HepG2 (cell line): Measurements from ENCODE around the gene COA3. TPM values are rescaled to one million over a fixed set of nuclear protein-coding genes. Genes with fewer than 3 reads are reported as not detected.

ENCODE experiments used
- DNMT3B ChIP-seq: conservative IDR thresholded peaks from 2 replicates; pipeline ENCODE4 v1.6.1; 2016; ENCODE audit warnings: missing biosample characterization, control low read depth
- DRAP1 ChIP-seq: IDR thresholded peaks from 2 replicates; pipeline ENCODE4 v1.6.1; 2016; ENCODE audit warnings: missing genetic modification reagents, missing compliant biosample characterization
- GTF3A ChIP-seq: sonication (generic); formaldehyde crosslinking; conservative IDR thresholded peaks from 2 replicates; pipeline ENCODE4 v1.4.0; 2020; ENCODE audit warnings: mild to moderate bottlenecking, missing genetic modification reagents
- KDM3A ChIP-seq: IDR thresholded peaks from 2 replicates; pipeline ENCODE4 v1.6.1; 2018; ENCODE audit warnings: low read depth, missing compliant biosample characterization
- KDM4B ChIP-seq: sonication (generic); formaldehyde crosslinking; IDR thresholded peaks from 2 replicates; pipeline ENCODE4 v1.4.0; 2020; ENCODE audit warnings: missing genetic modification reagents
- KDM5A ChIP-seq: fragments of 200-600 bp; sonication (generic); IDR thresholded peaks from 2 replicates; pipeline ENCODE4 v1.7.0; 2018; ENCODE audit warnings: antibody characterized with exemption, mild to moderate bottlenecking, low read length, borderline replicate concordance
- MAFG ChIP-seq: sonication (generic); formaldehyde crosslinking; IDR thresholded peaks from 2 replicates; pipeline ENCODE4 v1.5.1; 2020; ENCODE audit warnings: mild to moderate bottlenecking, missing genetic modification reagents
- MYNN ChIP-seq: sonication (generic); formaldehyde crosslinking; IDR thresholded peaks from 2 replicates; pipeline ENCODE4 v1.4.0; 2020; ENCODE audit warnings: mild to moderate bottlenecking, low read depth, missing genetic modification reagents
- NAIF1 ChIP-seq: sonication (generic); formaldehyde crosslinking; IDR thresholded peaks from 2 replicates; pipeline ENCODE4 v1.5.0; 2020; ENCODE audit warnings: mild to moderate bottlenecking, missing genetic modification reagents, borderline replicate concordance
- POLR2A ChIP-seq, 2 experiments: IDR thresholded peaks; 2 replicates each; pipeline ENCODE4 v1.6.1; 2011; ENCODE audit warnings: low read depth in 2 of 2, low read length in 2 of 2, mild to moderate bottlenecking in 1 of 2, moderate library complexity in 1 of 2; ENCODE audit not compliant: insufficient read depth in 1 of 2
- PRDM15 ChIP-seq: sonication (generic); formaldehyde crosslinking; IDR thresholded peaks from 2 replicates; pipeline ENCODE4 v1.4.0; 2020; ENCODE audit warnings: missing genetic modification reagents
- RFX1 ChIP-seq: fragments of 450-650 bp; IDR thresholded peaks from 2 replicates; pipeline ENCODE4 v1.6.1; 2017
- SMARCC2 ChIP-seq: fragments of 450-650 bp; IDR thresholded peaks from 2 replicates; pipeline ENCODE4 v1.6.1; 2017; ENCODE audit warnings: antibody characterized with exemption, mild to moderate bottlenecking
- SMARCE1 ChIP-seq: fragments of 450-650 bp; IDR thresholded peaks from 2 replicates; pipeline ENCODE4 v1.6.1; 2017; ENCODE audit warnings: borderline replicate concordance
- ZBTB7A ChIP-seq: sonication (generic); formaldehyde crosslinking; IDR thresholded peaks from 2 replicates; pipeline ENCODE4 v1.8.0; 2022; ENCODE audit warnings: mild to moderate bottlenecking, missing genetic modification reagents
- ZEB1 ChIP-seq: IDR thresholded peaks from 2 replicates; pipeline ENCODE4 v1.6.1; 2012; ENCODE audit warnings: mild to moderate bottlenecking, low read depth, inconsistent platforms; ENCODE audit not compliant: insufficient replicate concordance
- ZFP82 ChIP-seq: sonication (generic); formaldehyde crosslinking; IDR thresholded peaks from 2 replicates; pipeline ENCODE4 v1.5.1; 2020; ENCODE audit warnings: mild to moderate bottlenecking, missing genetic modification reagents, borderline replicate concordance
- ZNF18 ChIP-seq: sonication (generic); formaldehyde crosslinking; IDR thresholded peaks from 2 replicates; pipeline ENCODE4 v1.8.0; 2022; ENCODE audit warnings: mild to moderate bottlenecking, missing genetic modification reagents; ENCODE audit not compliant: insufficient replicate concordance
- ZNF276 ChIP-seq: sonication (generic); formaldehyde crosslinking; IDR thresholded peaks from 2 replicates; pipeline ENCODE4 v1.4.0; 2020; ENCODE audit warnings: mild to moderate bottlenecking, low read depth, missing genetic modification reagents
- ZNF30 ChIP-seq: sonication (generic); formaldehyde crosslinking; IDR thresholded peaks from 2 replicates; pipeline ENCODE4 v1.5.0; 2020; ENCODE audit warnings: mild to moderate bottlenecking, missing genetic modification reagents
- ZNF34 ChIP-seq: sonication (generic); formaldehyde crosslinking; IDR thresholded peaks from 2 replicates; pipeline ENCODE4 v1.4.0; 2020; ENCODE audit warnings: mild to moderate bottlenecking, missing genetic modification reagents, borderline replicate concordance
- ZNF510 ChIP-seq: sonication (generic); formaldehyde crosslinking; IDR thresholded peaks from 2 replicates; pipeline ENCODE4 v1.4.0; 2020; ENCODE audit warnings: low read depth, mild to moderate bottlenecking, missing genetic modification reagents
- ZNF660 ChIP-seq: sonication (generic); formaldehyde crosslinking; IDR thresholded peaks from 2 replicates; pipeline ENCODE4 v1.5.1; 2020; ENCODE audit warnings: mild to moderate bottlenecking, low read depth, missing genetic modification reagents, borderline replicate concordance
- polyA plus RNA-seq, 8 experiments: library from polyadenylated mRNA; depleted of rRNA in 3 of 8; stranded (reverse) in 7 of 8; unstranded in 1 of 8; fragments of >200 nt; fragmentation: Illumina TruSeq in 4 of 8; extraction: Trizol in 4 of 8; gene quantifications; 2 replicates each; pipeline versions ENCODE4 v1.2.1 to v1.2.3, GENCODE V29; 2011 to 2016; ENCODE audit warnings: low read depth in 4 of 8, missing spikeins in 1 of 8, mixed read lengths in 1 of 8; ENCODE audit not compliant: insufficient read depth in 1 of 8
- total RNA-seq, 5 experiments: library from RNA; depleted of rRNA; stranded (reverse); fragments of >200 nt; fragmentation: Illumina TruSeq; extraction: Trizol; gene quantifications; 2 replicates each; pipeline ENCODE4 v1.2.3, GENCODE V29; 2016; ENCODE audit warnings: low read depth in 1 of 5

COA3 gene
- total and polyA plus RNA-seq, 2 of the 13 experiments (the other 11 are each of a cell fraction or from before 2014, with no cell fraction given): 133 to 202 TPM

- TF ChIP-seq PRDM15 (no peak; the same call in 1 of the 2 replicates), KDM5A (no peak), ZNF34 (CRISPR knock-in tag) (no peak), DRAP1 (CRISPR knock-in tag) (peak; percentile 84), ZFP82 (CRISPR knock-in tag) (no peak), ZNF30 (CRISPR knock-in tag) (no peak), KDM4B (CRISPR knock-in tag) (no peak), ZEB1 (no peak), ZBTB7A (no peak), SMARCE1 (no peak), MYNN (CRISPR knock-in tag) (no peak), GTF3A (CRISPR knock-in tag) (0 out of 2 replicates have a peak, but pooled peaks have one; percentile 32), RFX1 (no peak), NAIF1 (CRISPR knock-in tag) (no peak), ZNF660 (CRISPR knock-in tag) (no peak), ZNF510 (CRISPR knock-in tag) (no peak; the same call in 1 of the 2 replicates), ZNF18 (no peak), MAFG (no peak), KDM3A (CRISPR knock-in tag) (no peak), SMARCC2 (no peak), DNMT3B (CRISPR knock-in tag) (0 out of 2 replicates have a peak, but pooled peaks have one; percentile 84), ZNF276 (CRISPR knock-in tag) (no peak), POLR2A (IDR thresholded peaks at IDR 0.05; ENCODE audit: insufficient read depth in 1 of 2, low read depth in 2 of 2, low read length in 2 of 2) (peak; percentile 81 to 96)
Measured at GRCh38 chr17:42797067-42798007, 1.2 kb downstream of the COA3 start (continued).
